Effector memory CD4-positive, alpha-beta T cell (primary cell): Measurements from ENCODE around the gene SNTG2.
"Not testable (repeated sequence)": the region's sequence is repeated elsewhere in the genome, so short reads cannot be mapped to it uniquely, and the experiment has no call there.

Source experiments
- DNase-seq, 3 donors: peaks; one replicate each; pipeline ENCODE4 v3.0.0-alpha.2; 2020
- H3K27ac ChIP-seq: 2 replicates; pipeline ENCODE4 v1.7.0; 2013; ENCODE audit warnings: mild to moderate bottlenecking, low read length, moderate library complexity; ENCODE audit not compliant: insufficient read depth, poor library complexity, severe bottlenecking
- H3K27me3 ChIP-seq: replicated peaks from 2 replicates; pipeline ENCODE4 v1.7.0; 2013; ENCODE audit warnings: mild to moderate bottlenecking, low read length; ENCODE audit not compliant: insufficient read depth, control insufficient read depth, poor library complexity, severe bottlenecking
- H3K36me3 ChIP-seq: 2 replicates; pipeline ENCODE4 v1.7.0; 2013; ENCODE audit warnings: mild to moderate bottlenecking, low read length, moderate library complexity; ENCODE audit not compliant: control insufficient read depth, insufficient read depth
- H3K4me1 ChIP-seq: 2 replicates; pipeline ENCODE4 v1.7.0; 2013; ENCODE audit warnings: low read length, mild to moderate bottlenecking; ENCODE audit not compliant: control insufficient read depth, insufficient read depth, poor library complexity, severe bottlenecking
- H3K4me3 ChIP-seq: 2 replicates; pipeline ENCODE4 v1.7.0; 2013; ENCODE audit warnings: low read length, low read depth, mild to moderate bottlenecking; ENCODE audit not compliant: insufficient read depth, poor library complexity, severe bottlenecking
- H3K9me3 ChIP-seq: 2 replicates; pipeline ENCODE4 v1.7.0; 2013; ENCODE audit warnings: mild to moderate bottlenecking, low read length, moderate library complexity; ENCODE audit not compliant: control insufficient read depth

Gene SNTG2

GRCh38 chr2:1219901-1220573 lies 269.4 kb downstream of the SNTG2 start:
- no peak for DNase-seq
- no peaks in the 10 kb centered on the region for H3K27me3 ChIP-seq
- no peaks in the 10 kb centered on the region for H3K9me3 ChIP-seq
- H3K27ac ChIP-seq = no peak overlapping the region
- H3K4me1 ChIP-seq = no peaks in the 10 kb centered on the region
- H3K4me3 ChIP-seq = no peak overlapping the region
- H3K36me3 ChIP-seq = no peaks in the 10 kb centered on the region

GRCh38 chr2:1222056-1222455 lies 271.4 kb downstream of the SNTG2 start:
- Histone ChIP-seq H3K27me3 (no peaks in the 10 kb centered on the region), H3K36me3 (no peaks in the 10 kb centered on the region), H3K9me3 (no peaks in the 10 kb centered on the region), H3K27ac (no peak overlapping the region), H3K4me3 (no peak overlapping the region), H3K4me1 (no peaks in the 10 kb centered on the region)
- DNase-seq = no peak

GRCh38 chr2:1223791-1224190 lies 273.1 kb downstream of the SNTG2 start:
- H3K9me3 ChIP-seq = no peaks in the 10 kb centered on the region
- no peaks in the 10 kb centered on the region for H3K27me3 ChIP-seq
- no peak for DNase-seq
- no peaks in the 10 kb centered on the region for H3K4me1 ChIP-seq
- H3K27ac ChIP-seq = no peak overlapping the region
- H3K4me3 ChIP-seq = no peak overlapping the region
- no peaks in the 10 kb centered on the region for H3K36me3 ChIP-seq

- Histone ChIP-seq H3K36me3 (no peaks in the 10 kb centered on the region), H3K9me3 (no peaks in the 10 kb centered on the region), H3K27ac (no peak overlapping the region), H3K27me3 (no peaks in the 10 kb centered on the region), H3K4me3 (no peak overlapping the region), H3K4me1 (no peaks in the 10 kb centered on the region)
- no peak for DNase-seq
Measured at GRCh38 chr2:1224901-1225300, 274.3 kb downstream of the SNTG2 start.

- no peak overlapping the region for H3K27ac ChIP-seq
- no peak for DNase-seq
- no peaks in the 10 kb centered on the region for H3K27me3 ChIP-seq
- no peaks in the 10 kb centered on the region for H3K36me3 ChIP-seq
- no peaks in the 10 kb centered on the region for H3K9me3 ChIP-seq
- no peak overlapping the region for H3K4me3 ChIP-seq
- no peaks in the 10 kb centered on the region for H3K4me1 ChIP-seq
Measured at GRCh38 chr2:1226766-1227165, 276.1 kb downstream of the SNTG2 start.

GRCh38 chr2:1227274-1227900 lies 276.7 kb downstream of the SNTG2 start:
- Histone ChIP-seq H3K27me3 (no peaks in the 10 kb centered on the region), H3K27ac (no peak overlapping the region), H3K4me1 (no peaks in the 10 kb centered on the region), H3K4me3 (no peak overlapping the region), H3K36me3 (no peaks in the 10 kb centered on the region), H3K9me3 (no peaks in the 10 kb centered on the region)
- DNase-seq = no peak

GRCh38 chr2:1229596-1229995 lies 278.9 kb downstream of the SNTG2 start:
- not testable (repeated sequence) for H3K27me3 ChIP-seq, H3K4me3 ChIP-seq, H3K27ac ChIP-seq, H3K4me1 ChIP-seq, DNase-seq, H3K9me3 ChIP-seq, H3K36me3 ChIP-seq

- H3K36me3 ChIP-seq = no peaks in the 10 kb centered on the region
- no peaks in the 10 kb centered on the region for H3K27me3 ChIP-seq
- no peaks in the 10 kb centered on the region for H3K4me1 ChIP-seq
- no peak overlapping the region for H3K27ac ChIP-seq
- no peak for DNase-seq
- H3K4me3 ChIP-seq = no peak overlapping the region
- no peaks in the 10 kb centered on the region for H3K9me3 ChIP-seq
Measured at GRCh38 chr2:1230155-1230893, 279.7 kb downstream of the SNTG2 start.

GRCh38 chr2:1231466-1232063 lies 280.9 kb downstream of the SNTG2 start:
- DNase-seq = no peak
- Histone ChIP-seq H3K36me3 (no peaks in the 10 kb centered on the region), H3K27ac (no peak overlapping the region), H3K27me3 (no peaks in the 10 kb centered on the region), H3K9me3 (no peaks in the 10 kb centered on the region), H3K4me3 (no peak overlapping the region), H3K4me1 (no peaks in the 10 kb centered on the region)

- no peaks in the 10 kb centered on the region for H3K36me3 ChIP-seq
- H3K27me3 ChIP-seq = no peaks in the 10 kb centered on the region
- DNase-seq = no peak
- H3K4me3 ChIP-seq = no peak overlapping the region
- H3K9me3 ChIP-seq = no peaks in the 10 kb centered on the region
- no peaks in the 10 kb centered on the region for H3K4me1 ChIP-seq
- no peak overlapping the region for H3K27ac ChIP-seq
Measured at GRCh38 chr2:1233281-1233680, 282.6 kb downstream of the SNTG2 start.
